ENCODE measurements around the gene BCDIN3D. TPM values are rescaled to one million over a fixed set of nuclear protein-coding genes. Genes with fewer than 3 reads are reported as not detected.
"Not testable (repeated sequence)": the region's sequence is repeated elsewhere in the genome, so short reads cannot be mapped to it uniquely, and the experiment has no call there.

Gene BCDIN3D
- total and polyA plus RNA-seq, 7 donors, result 1.8 to 5.4 (median 3.0) TPM

DNA sequence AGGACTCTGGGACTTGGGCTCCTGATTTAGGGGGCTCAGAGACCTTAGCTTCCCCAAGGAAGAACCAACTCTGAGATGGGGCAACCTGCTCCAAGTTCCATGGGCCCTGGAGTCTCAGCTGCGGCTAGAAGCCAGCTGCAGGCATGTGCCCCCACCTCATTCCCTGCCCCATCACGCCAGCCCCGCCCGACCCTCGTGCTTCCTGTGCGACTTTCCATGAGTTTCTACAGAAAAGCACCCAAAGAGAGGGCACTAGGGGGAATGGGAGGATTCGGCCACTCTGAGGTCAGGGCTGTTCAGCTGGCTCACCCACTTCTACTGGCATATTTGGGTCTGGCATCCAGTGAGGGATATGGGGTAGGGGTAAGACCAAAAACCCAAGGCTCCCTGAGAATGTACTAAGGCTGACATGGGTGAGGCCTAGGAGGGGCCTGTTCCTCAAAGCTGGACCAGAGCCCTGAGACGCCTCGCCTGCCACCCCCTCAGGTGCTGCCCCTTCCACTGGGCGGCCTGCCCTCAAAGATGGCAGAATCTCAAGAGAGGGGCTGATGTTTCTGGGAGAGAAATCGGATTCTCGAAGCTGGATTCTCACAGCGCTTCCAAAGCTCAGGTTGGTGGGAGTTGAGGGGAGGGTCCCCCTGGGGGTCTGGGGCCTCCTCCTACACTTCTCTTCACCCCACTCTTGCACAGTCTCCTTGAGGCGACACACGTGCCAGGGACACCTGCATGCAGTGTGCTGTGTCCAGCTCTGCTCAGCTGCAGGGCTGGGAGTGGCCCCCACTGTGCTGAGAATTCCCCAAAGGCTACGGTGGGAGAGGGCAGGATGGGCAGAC is 38.7 kb upstream of the BCDIN3D start:
- 88 to 94% methylated on average over 16 of the region's 16 CpGs for WGBS, 2 donors
- Histone ChIP-seq H3K4me1 (no peaks in the 10 kb centered on the region), H3K4me3 (no peak overlapping the region), H3K27ac (no peak overlapping the region), H3K36me3 (no peaks in the 10 kb centered on the region), H3K9me3 (no peaks in the 10 kb centered on the region), H3K27me3 (peaks cover 0 to 4% (median 0%) of the 10 kb centered on the region in 3 donors)
- DNase-seq, result no peak
- TF ChIP-seq, protein P1, sequence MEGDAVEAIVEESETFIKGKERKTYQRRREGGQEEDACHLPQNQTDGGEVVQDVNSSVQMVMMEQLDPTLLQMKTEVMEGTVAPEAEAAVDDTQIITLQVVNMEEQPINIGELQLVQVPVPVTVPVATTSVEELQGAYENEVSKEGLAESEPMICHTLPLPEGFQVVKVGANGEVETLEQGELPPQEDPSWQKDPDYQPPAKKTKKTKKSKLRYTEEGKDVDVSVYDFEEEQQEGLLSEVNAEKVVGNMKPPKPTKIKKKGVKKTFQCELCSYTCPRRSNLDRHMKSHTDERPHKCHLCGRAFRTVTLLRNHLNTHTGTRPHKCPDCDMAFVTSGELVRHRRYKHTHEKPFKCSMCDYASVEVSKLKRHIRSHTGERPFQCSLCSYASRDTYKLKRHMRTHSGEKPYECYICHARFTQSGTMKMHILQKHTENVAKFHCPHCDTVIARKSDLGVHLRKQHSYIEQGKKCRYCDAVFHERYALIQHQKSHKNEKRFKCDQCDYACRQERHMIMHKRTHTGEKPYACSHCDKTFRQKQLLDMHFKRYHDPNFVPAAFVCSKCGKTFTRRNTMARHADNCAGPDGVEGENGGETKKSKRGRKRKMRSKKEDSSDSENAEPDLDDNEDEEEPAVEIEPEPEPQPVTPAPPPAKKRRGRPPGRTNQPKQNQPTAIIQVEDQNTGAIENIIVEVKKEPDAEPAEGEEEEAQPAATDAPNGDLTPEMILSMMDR (IDR thresholded peaks at IDR 0.05), result no peak
- TF ChIP-seq EP300 (IDR thresholded peaks at IDR 0.05) (no peak), POLR2A (IDR thresholded peaks at IDR 0.05) (no peak)
- intact Hi-C loops (cut with DNase I), result no loop called here

DNA sequence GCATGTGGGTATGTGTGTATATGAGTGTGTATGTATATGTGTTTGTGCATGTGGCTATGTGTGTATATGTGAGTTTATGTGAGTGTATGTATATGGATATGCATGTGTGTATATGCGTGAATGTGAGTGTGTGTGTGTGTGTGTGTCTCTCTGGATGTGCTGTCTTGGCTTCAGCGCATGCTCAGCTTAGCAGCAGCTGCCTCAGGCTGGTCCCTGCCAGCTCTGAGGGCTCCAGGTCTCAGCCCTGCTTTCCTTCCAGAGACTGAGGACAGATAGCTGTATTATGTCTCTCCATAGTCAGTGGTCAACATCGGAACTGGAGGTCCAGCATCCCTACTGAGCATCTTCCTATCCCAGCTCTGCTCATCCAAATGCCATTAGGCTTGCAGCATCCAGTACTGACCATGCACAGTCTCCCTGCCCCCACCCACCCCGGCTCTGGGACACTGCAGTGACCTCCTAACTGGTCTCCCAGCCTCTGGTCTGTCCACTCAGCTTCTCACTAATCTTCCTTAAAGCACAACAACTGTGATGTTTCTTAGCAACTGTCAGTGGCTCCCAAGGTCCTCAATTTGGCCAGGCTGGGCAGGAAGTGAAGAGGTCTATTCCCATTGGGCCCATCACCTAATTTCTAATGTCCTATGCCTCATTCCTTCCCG is 38.0 kb upstream of the BCDIN3D start:
- TF ChIP-seq POLR2AphosphoS5 (IDR thresholded peaks at IDR 0.05) (no peak), EP300 (IDR thresholded peaks at IDR 0.05) (no peak), POLR2A (IDR thresholded peaks at IDR 0.05) (no peak)
- TF ChIP-seq, protein P1 (IDR thresholded peaks at IDR 0.05), result no peak
- no peak for DNase-seq
- peaks cover 0 to 4% (median 0%) of the 10 kb centered on the region in 3 donors for H3K27me3 ChIP-seq
- no peaks in the 10 kb centered on the region for H3K9me3 ChIP-seq
- H3K27ac ChIP-seq, result no peak overlapping the region
- no peaks in the 10 kb centered on the region for H3K4me1 ChIP-seq
- no peaks in the 10 kb centered on the region for H3K36me3 ChIP-seq
- intact Hi-C loops (cut with DNase I), result no loop called here
- no peak overlapping the region for H3K4me3 ChIP-seq
- WGBS, 2 donors, result 86 to 88% methylated on average over 5 of the region's 5 CpGs

DNA sequence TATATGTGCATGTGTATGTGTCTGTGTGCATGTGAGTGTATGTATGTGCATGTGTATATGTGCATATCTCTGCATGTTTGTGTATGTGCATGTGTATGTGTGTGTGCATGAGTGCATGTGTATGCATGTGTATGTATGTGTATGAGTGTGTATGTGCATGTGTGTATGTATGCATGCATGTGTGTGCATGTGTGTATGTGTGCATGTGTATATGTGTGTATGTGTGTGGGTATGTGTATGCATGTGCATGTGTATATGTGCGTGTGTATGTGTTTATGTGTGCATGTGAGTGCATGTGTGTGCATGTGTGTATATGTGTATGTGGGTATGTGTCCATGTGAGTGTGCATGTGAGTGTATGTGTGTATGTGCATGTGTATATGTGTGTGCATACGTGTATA is 36.2 kb upstream of the BCDIN3D start:
- DNase-seq; intact Hi-C loops (cut with DNase I): not testable (repeated sequence)

DNA sequence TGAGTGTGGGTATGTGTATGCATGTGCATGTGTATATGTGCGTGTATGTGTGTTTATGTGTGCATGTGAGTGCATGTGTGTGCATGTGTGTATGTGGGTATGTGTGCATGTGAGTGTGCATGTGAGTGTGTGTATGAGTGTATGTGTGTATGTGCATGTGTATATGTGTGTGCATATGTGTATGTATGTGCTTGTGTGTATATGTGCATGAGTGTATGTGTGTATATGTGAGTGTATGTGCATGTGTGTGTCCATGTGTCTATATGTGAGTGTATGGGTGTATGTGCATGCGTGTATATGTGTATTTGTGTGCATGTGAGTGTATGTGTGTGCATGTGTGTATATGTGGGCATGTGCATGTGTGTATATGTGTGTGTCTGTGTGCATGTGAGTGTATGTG is 35.1 kb upstream of the BCDIN3D start:
- H3K4me3 ChIP-seq, result no peak overlapping the region
- no peak for DNase-seq
- intact Hi-C loops (cut with DNase I), result no loop called here
- TF ChIP-seq EP300 (IDR thresholded peaks at IDR 0.05) (no peak), POLR2A (IDR thresholded peaks at IDR 0.05) (no peak)
- TF ChIP-seq, protein P1 (IDR thresholded peaks at IDR 0.05), result no peak
- no peaks in the 10 kb centered on the region for H3K27me3 ChIP-seq
- no peaks in the 10 kb centered on the region for H3K36me3 ChIP-seq
- no peak overlapping the region for H3K27ac ChIP-seq
- H3K9me3 ChIP-seq, result no peaks in the 10 kb centered on the region
- WGBS, 2 donors, result 12 to 76% methylated on average over 1 to 2 of the region's 2 CpGs
- H3K4me1 ChIP-seq, result no peaks in the 10 kb centered on the region

More for the DNA sequence above, 36.2 kb upstream of the BCDIN3D start:
- not testable (repeated sequence) for H3K4me3 ChIP-seq, H3K9me3 ChIP-seq, H3K36me3 ChIP-seq, H3K27me3 ChIP-seq, H3K27ac ChIP-seq, H3K4me1 ChIP-seq
- WGBS, 2 donors, result 91 to 92% methylated on average over 2 of the region's 2 CpGs

DNA sequence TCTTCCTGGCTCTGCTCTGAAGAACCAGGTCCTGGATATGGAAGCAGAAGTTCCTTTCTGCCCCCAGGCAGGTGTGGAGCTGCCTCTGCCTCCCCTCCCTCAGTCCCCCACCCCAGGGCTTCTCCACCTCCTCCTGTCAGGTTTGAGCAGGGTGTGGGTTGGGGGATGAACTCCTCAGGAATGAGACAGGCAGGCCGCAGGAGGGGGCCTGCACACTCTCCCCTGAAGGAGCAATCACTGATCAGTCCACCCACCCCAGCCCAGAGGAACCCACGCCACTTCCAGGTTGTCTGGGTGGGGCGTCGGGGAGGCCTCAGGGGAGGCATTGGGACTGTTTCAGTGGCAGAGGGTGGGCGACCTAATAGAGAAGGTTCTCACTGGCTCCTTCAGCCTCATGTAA is 34.2 kb upstream of the BCDIN3D start:
- Histone ChIP-seq H3K27me3 (no peaks in the 10 kb centered on the region), H3K4me1 (no peaks in the 10 kb centered on the region), H3K4me3 (no peak overlapping the region), H3K36me3 (no peaks in the 10 kb centered on the region), H3K27ac (no peak overlapping the region), H3K9me3 (no peaks in the 10 kb centered on the region)
- TF ChIP-seq POLR2AphosphoS5 (IDR thresholded peaks at IDR 0.05) (no peak), POLR2A (IDR thresholded peaks at IDR 0.05) (no peak), EP300 (IDR thresholded peaks at IDR 0.05) (no peak)
- TF ChIP-seq, protein P1 (IDR thresholded peaks at IDR 0.05), result no peak
- DNase-seq, result no peak
- WGBS, 2 donors, result 68 to 79% methylated on average over 5 of the region's 5 CpGs
- intact Hi-C loops (cut with DNase I), result no loop called here

Measured in sigmoid colon (tissue), 7 donors.